CD4-positive, alpha-beta T cell treated with Interleukin-6 for 4 hours (primary cell): ENCODE results near the gene SLC25A48.

Source experiments
- DNase-seq: peaks from one replicate; pipeline ENCODE4 v3.0.0-alpha.2; 2020; ENCODE audit warnings: mixed read lengths

The SLC25A48 gene

DNA sequence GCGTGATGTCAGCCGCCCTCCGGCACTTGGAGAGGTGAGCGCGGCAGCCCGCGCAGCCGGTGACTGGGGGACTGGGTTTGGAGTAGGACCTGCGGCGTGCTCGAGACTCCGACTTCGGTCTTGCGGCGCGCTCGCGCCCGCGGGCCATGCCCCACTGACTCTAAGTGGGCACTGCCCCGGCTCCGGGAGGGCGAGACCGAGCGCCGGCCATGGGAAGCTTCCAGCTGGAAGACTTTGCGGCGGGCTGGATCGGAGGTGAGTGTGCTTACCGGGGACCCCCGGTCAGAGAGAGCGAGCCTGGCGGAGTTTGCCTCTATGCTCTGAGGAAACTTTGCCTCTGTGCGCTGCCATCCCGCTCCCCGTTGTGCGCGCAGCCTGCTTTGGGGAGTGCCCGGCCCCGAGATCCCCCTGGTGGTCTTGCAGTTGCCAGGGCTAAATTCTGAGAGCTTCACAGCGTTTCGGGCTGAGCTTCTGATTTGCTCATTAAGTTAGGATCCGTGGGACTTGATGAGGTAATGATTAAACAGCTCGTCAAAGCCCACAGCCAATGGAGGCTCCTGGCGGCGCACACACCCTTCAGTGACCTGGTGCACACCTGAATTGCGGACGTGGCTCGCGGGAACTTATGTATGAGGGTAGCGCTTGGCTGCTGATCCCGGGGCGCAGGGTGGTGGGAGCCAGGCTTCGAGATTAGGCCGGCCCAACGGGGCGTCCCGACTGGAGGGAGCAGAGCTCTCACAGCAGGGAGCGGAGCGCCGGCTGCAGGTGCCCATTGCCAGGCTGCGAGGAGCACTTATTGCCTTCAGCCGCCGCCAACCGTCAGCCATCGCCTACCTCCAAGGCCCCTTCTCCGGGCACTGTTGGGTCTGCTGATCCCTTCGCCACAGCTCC lies at the start of gene SLC25A48:
TSS of gene SLC25A48 (plus strand) at position 25 of the 891 bp plus-strand sequence. CDS start at position 210, 185 bp downstream.
- DNase-seq: no peak

DNA sequence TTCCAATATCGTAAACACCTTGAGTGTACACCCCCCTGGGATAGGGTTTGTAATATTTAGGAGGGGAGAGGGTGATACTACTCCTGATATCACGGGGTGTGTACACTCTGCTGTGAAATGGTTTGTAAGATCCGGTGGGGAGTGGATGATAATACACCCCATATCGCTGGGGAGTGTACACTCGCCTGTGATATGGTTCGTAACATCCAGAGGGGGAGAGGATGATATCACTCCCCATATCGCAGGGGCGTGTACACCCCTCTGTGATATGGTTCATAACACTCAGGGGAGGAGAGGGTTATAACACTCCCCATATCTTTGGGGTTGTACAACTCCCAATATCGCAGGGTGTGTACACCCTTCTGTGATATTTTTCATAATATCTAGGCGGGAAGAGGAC lies 33.8 kb upstream of the SLC25A48 start:
- no peak for DNase-seq

DNA sequence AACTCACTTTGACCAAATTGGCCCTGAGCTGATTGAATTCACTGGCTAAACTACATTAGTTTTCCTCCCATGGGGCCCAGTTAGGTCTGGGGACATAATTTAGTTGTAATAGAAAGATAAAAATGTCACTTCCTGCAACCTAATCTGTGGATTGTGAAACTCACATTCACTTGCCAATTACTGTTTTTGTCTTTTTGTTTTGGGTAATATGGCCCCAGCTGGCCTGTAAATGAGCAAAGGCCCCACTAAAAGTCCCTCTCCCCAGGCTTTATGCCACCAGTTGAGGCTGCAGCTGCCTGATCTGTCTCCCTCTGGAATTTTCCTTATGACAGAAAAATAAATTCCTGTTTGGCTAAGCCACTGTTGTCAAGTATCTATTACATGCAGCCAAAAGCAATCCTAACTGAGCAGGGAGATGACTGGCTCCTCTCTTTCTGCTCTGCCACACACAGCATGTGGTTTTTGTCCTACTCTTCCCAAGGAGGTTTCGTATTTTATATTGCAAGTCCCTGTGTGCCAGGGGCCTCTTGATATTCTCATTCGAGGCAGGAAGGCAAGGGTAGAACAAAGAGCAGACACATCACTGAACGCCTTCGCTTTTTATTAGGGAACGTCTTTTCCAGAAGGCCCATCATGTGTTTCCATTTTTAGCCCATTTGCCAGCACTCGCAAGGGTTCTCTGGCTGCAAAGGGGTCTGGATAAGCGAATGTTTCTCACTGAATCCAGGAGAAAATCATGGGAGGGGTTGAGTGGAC lies 24.1 kb upstream of the SLC25A48 start:
- no peak for DNase-seq

DNA sequence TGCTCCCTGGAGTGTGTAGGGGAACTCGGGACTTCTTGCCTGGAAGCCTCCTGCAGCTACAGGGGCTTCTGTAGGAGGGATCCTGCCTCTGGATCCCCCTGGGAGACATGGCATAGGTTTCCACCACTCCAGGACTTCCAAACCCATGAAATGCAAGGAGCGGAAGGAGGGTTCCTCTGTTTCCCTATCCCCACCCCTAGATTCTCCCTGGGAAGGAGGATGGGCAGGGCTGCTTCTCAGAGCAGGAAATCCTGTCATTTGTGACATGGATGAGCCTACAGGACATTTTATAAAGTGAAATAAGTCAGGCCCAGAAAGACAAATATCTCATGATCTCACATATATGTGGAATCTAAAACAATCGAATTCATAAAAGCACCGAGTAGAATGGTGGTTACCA lies 23.5 kb upstream of the SLC25A48 start:
- DNase-seq: no peak

- DNase-seq: no peak
Observed at GRCh38 chr5:135813758-135814157, 20.7 kb upstream of the SLC25A48 start.

DNA sequence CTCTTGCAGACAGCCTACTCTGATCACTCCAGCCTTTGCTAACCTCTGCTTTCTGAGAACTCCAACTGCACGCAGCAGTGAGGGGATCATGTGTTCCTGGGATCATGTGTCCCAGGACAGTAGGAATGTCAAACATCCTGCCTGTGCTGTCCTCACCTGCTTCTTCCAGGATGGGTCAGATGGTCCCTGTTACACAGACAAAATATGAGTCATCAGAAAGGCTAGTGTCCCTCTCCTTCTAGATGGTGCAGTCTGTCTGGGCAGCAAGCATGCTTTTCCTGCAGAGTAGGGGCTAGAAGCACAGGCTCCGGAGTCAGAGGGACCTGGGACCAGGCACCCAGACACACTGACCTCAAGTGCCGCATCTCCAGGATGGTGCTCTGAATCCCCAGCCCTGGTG lies 20.1 kb upstream of the SLC25A48 start:
- no peak for DNase-seq

GRCh38 chr5:135814812-135815211 lies 19.7 kb upstream of the SLC25A48 start:
- no peak for DNase-seq

- DNase-seq: no peak
Observed at GRCh38 chr5:135821061-135821801, 13.2 kb upstream of the SLC25A48 start.

DNA sequence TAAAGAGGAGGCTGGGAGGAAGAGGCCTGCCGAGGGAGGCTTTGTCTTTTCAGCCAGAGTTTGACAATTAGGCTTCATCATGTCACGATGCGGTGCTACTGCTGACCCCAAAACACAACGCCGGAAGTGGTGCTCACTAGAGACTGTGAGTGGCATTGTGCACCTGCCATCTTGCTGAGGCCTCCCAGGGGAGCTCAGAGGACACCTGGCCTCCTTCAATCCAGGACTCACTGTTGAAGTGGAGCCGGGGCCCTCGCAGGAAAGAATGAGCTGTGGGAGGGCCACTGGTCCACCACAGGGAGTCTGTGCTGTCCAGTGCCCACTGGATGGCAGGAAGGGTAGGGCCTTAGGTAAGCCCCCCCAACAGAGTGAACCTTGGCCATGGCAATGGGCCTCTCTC lies 12.7 kb upstream of the SLC25A48 start:
- DNase-seq: no peak

DNA sequence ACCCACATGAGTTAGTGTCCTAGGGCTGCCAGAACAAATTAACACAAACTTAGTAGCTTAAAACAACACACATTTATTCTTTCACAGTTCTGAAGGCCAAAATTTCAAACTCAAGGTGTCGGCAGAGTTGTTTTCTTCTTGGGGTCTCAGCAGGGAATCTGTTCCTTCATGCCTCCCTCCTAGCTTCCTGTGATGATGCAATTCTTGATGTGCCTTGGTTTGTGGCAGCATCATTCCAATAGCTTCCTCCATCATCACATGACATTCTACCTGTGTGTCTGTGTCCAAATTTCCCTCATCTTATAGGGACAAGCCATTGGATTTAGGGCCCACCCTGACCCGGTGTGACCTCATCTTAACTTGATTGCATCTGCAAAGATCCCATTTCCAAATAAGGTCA lies 12.2 kb upstream of the SLC25A48 start:
- DNase-seq: no peak

DNA sequence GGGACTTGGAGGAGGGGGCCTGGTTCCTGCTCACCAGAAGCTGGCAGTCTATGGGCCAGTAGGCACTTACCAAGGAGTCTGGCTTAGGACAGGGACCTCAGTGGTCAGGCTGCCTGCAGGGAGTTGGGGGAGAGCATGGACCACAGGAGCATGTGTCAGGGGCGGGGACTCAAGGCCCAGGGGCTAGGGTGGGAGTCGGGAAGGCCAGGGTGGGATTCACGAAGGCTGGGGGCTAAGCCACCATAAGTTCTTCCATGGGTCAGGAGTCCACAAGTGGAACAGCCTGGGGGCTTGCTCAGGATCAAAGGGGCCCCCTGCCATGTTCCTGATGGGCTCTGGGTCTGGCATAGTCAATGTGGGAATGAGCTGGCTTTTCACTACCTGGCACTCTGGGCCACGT lies 11.5 kb upstream of the SLC25A48 start:
- DNase-seq: no peak

- no peak for DNase-seq
Observed at GRCh38 chr5:135823881-135824280, 10.6 kb upstream of the SLC25A48 start.

- no peak for DNase-seq
Observed at GRCh38 chr5:135824541-135825041, 9.9 kb upstream of the SLC25A48 start.

GRCh38 chr5:135825373-135826220 lies 8.9 kb upstream of the SLC25A48 start:
- DNase-seq: no peak

- DNase-seq: no peak
Observed at GRCh38 chr5:135826221-135826525, 8.3 kb upstream of the SLC25A48 start.

DNA sequence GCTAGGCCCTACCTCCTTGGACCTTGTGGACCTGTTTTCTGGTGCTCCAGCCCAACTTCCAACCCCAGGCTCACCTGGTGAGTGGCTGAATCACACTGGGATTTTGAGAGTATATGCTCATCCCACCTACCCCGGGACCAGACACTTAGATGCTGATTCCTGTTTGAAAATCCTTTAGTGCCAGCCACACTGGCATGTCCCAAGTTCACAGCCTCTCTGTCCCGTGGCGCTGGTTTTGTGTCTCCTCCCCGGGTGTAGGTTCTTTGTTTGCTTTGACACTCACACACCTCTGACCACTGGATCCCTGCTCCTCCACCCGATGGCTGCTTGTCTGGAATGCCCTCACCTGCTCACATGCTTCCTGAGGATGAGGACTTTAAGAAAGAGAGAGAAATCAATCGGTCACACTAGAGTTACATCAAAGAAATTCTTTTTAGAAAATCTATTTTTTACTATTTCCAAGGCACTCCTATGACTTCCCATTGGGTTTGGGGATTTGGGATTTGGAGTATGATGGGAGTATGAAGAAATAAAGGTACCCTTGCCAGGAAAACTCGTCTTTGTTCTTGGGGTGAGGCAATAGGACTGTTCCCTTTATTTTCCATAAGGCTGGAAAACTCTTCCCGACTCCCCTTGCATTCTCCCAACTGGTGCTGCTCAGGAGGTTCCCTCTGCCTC lies 7.3 kb upstream of the SLC25A48 start:
- no peak for DNase-seq

- no peak for DNase-seq
Observed at GRCh38 chr5:135827965-135828781, 6.3 kb upstream of the SLC25A48 start.

DNA sequence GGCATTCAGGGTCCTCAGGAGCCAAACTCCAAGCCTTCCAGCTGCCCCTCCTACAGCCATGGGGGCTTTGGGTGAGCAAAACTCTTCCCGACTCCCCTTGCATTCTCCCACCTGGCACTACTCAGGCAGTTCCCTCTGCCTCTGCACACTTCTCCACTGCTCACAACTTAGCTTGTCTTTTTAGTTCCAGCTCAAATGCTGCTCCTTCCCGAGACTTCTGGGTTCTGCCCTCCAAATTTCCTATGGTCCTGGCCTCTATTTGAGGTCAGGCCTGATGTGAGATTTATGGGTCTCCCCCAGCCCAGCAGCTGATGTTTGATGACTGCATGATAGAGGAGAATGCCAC lies 5.7 kb upstream of the SLC25A48 start:
- no peak for DNase-seq

GRCh38 chr5:135829179-135829578 lies 5.3 kb upstream of the SLC25A48 start:
- DNase-seq: no peak

DNA sequence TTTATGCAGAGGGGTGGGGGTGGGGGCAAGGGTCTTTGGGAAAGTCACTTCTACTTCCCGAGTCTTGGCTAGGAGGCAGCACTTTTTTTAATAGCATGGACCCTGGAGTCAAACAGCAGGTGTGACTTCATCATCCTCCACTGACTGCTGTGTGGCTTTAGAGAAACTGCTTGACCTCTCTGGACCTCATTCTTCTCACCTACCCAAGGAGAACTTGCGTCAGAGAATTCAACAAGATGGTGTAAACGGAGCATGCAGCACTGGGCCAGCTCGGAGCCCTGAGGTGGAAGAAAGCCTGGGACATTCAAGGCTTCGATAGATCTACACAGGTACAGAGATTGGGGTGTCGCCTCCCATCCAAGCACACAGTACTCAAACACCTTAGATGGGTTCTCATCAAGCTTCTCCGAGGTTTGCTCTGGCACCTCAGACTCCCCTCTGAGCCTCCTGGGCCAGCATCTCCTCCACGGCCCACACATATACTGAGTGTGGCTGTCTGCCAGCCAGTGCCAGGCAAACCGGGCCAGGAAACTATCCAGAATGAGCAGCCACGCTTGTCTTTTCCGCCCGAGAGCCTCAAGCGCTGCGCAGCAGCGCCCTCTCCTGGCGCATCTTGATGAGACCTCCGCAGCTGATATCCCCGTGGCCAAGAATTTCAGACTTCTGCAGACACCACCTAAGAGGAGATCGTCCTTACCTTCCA lies 4.6 kb upstream of the SLC25A48 start:
- DNase-seq: no peak

DNA sequence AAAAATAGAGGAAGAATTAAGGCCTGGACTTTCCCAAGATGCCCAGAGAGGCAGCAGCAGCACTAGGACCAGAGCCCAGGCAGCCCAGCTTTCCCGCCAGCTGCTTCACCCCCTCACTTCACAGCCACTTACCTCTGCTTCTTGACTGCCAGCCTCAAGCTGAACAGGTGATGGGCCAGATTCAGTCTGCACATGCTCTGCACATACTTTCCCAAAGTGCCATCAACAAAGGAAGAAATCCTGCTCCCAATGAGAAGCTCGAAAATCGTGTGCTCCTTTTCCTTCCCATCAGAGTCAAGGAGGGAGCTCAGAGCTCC lies 4.1 kb upstream of the SLC25A48 start:
- DNase-seq: no peak
